Measurements from ENCODE around the gene LY86. TPM values are rescaled to one million over a fixed set of nuclear protein-coding genes. Genes with fewer than 3 reads are reported as not detected.
A peak's percentile ranks its signal among the peaks of the same experiment; 100 is the strongest.

The LY86 gene
- total and polyA plus RNA-seq, 10 of the 15 experiments (the other 5 are each of a cell fraction or from before 2014, with no cell fraction given): 68.2 to 457 (median 128) TPM

DNA sequence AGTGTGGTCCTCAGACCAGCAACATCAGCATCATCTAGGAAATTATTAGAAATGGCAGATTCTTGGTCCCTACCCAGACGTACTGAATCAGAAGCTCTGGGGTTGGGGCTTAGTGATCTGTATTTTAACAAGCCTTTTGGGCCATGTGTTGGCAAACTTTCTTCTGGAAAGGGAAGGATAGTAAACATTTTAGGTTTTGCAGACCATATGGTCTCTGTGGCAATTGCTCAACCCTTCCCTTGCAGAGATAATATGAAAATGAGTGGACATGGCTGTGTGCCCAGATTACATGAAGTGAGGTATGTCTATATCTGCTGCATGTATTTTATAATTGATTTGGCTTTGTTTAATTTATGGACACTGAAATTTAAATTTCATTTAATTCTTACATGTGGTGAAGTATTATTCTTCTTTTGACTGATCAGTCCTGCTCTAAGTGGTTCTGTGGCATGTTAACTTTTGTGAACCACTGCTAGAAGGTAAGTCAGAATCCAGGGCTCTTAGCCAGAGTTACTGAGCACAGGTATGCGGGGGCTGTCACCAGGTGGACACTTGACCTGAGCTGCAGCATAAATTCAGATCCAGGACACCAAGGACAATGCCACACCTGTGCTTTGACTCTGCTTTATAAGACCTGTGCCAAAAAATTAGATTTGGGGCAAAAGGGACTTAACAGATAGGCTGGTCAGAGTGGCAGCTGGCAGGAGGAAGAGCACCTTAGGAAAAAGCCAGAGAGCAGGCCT, 43.2 kb downstream of the LY86 start:
- no peaks in the 10 kb centered on the region for H4K20me1 ChIP-seq (ENCODE audit: control insufficient read depth, insufficient read depth)
- no peak overlapping the region for H3K9ac ChIP-seq (ENCODE audit: control insufficient read depth, insufficient read depth, low read length)
- FAIRE-seq (no peak), DNase-seq (ENCODE audit: low read depth, low spot score) (no peak), ATAC-seq (no peak)
- no peak overlapping the region for H3K4me3 ChIP-seq
- H3K27ac ChIP-seq (ENCODE audit: control insufficient read depth, insufficient read depth): no peak overlapping the region
- H3K79me2 ChIP-seq (ENCODE audit: control insufficient read depth, insufficient read depth, low read length): no peaks in the 10 kb centered on the region
- ChIA-PET POLR2A (no interaction called here), RAD21 (ENCODE audit: unreplicated experiment) (interaction anchor here (1.8 kb wide), 1 partner anchor 43 kb away, joined by 4 read pairs; the partner anchor contains the start of gene LY86), CTCF (interaction anchor here (0.6 kb wide), 1 partner anchor 27 kb away, joined by 3 read pairs; no protein-coding TSS in a partner anchor), SMC1A (ENCODE audit: uncharacterized antibody, unreplicated experiment) (interaction anchor here (1.3 to 1.7 kb wide), 5 partner anchors 21 to 46 kb away, joined by 3 to 5 read pairs (median 4); no protein-coding TSS in a partner anchor)
- H3K9me3 ChIP-seq (replicated peaks; ENCODE audit: control insufficient read depth, insufficient read depth, low read length): no peaks in the 10 kb centered on the region
- H3K36me3 ChIP-seq (ENCODE audit: control insufficient read depth in 2 of 2, insufficient read depth in 2 of 2, low read length in 1 of 2): peaks cover 2 to 9% of the 10 kb centered on the region in 2 experiments; a peak in 3 of 4 replicates
- BruUV-seq (replicated peaks): no TSS peak
- H3K4me1 ChIP-seq (ENCODE audit: control insufficient read depth, insufficient read depth, low read length): peaks cover 25% of the 10 kb centered on the region
- 93% methylated on average over 2 of the region's 2 CpGs for WGBS (ENCODE audit: insufficient coverage, insufficient replicate concordance, low lambda C conversion rate, missing lambda C conversion rate)
- intact Hi-C loops (cut with micrococcal nuclease; ENCODE audit: unreplicated experiment): no loop called here
- H2AFZ ChIP-seq (ENCODE audit: control insufficient read depth, low read depth, low read length): no peak overlapping the region
- H3K27me3 ChIP-seq (replicated peaks in 1 of 2; ENCODE audit: control insufficient read depth in 2 of 2, insufficient read depth in 2 of 2, low read length in 1 of 2): no peaks in the 10 kb centered on the region
- no peak overlapping the region for H3K4me2 ChIP-seq (ENCODE audit: control insufficient read depth, insufficient read depth)
- TF ChIP-seq TBL1XR1 (IDR thresholded peaks at IDR 0.05; ENCODE audit: low read depth, low read length) (no peak), YY1 (IDR thresholded peaks at IDR 0.05; ENCODE audit: low read depth, low read length) (no peak)
- in situ Hi-C loops (cut with MboI): no loop called here

- WGBS (ENCODE audit: insufficient coverage, insufficient replicate concordance, low lambda C conversion rate, missing lambda C conversion rate): 65% methylated on average over 6 of the region's 6 CpGs
- Histone ChIP-seq H3K27ac (ENCODE audit: control insufficient read depth, insufficient read depth) (peak overlapping the region; percentile 53), H4K20me1 (ENCODE audit: control insufficient read depth, insufficient read depth) (no peaks in the 10 kb centered on the region), H2AFZ (ENCODE audit: control insufficient read depth, low read depth, low read length) (no peak overlapping the region), H3K9me3 (replicated peaks; ENCODE audit: control insufficient read depth, insufficient read depth, low read length) (no peaks in the 10 kb centered on the region; the same call in 2 of the 3 replicates), H3K4me2 (ENCODE audit: control insufficient read depth, insufficient read depth) (no peak overlapping the region; the same call in 1 of the 2 replicates), H3K79me2 (ENCODE audit: control insufficient read depth, insufficient read depth, low read length) (no peaks in the 10 kb centered on the region), H3K4me3 (no peak overlapping the region), H3K27me3 (replicated peaks in 1 of 2; ENCODE audit: control insufficient read depth in 2 of 2, insufficient read depth in 2 of 2, low read length in 1 of 2) (no peaks in the 10 kb centered on the region), H3K4me1 (ENCODE audit: control insufficient read depth, insufficient read depth, low read length) (peaks cover 30% of the 10 kb centered on the region), H3K36me3 (ENCODE audit: control insufficient read depth in 2 of 2, insufficient read depth in 2 of 2, low read length in 1 of 2) (peaks cover 3 to 7% of the 10 kb centered on the region in 2 experiments; a peak in 3 of 4 replicates), H3K9ac (ENCODE audit: control insufficient read depth, insufficient read depth, low read length) (no peak overlapping the region)
- ChIA-PET RAD21 (ENCODE audit: unreplicated experiment) (interaction anchor here (1.0 to 1.2 kb wide), 2 partner anchors 23 to 26 kb away, joined by 3 read pairs; no protein-coding TSS in a partner anchor), CTCF (interaction anchor here (0.7 kb wide), 1 partner anchor 10 kb away, joined by 3 read pairs; no protein-coding TSS in a partner anchor), SMC1A (ENCODE audit: uncharacterized antibody, unreplicated experiment) (interaction anchor here (2.1 to 3.9 kb wide), 2 partner anchors 23 to 45 kb away, joined by 10 to 19 read pairs; partner anchors contain the start of gene LY86), POLR2A (interaction anchor here (0.5 to 1.5 kb wide), 4 partner anchors 26 to 483 kb away, joined by 3 read pairs; no protein-coding TSS in a partner anchor)
- in situ Hi-C loops (cut with MboI): no loop called here
- ATAC-seq: peak; percentile 28
- intact Hi-C loops (cut with micrococcal nuclease; ENCODE audit: unreplicated experiment): no loop called here
- DNase-seq (ENCODE audit: low read depth, low spot score): no peak
- BruUV-seq (replicated peaks): TSS peak; percentile 3
- no peak for FAIRE-seq
- TF ChIP-seq RUNX3 (IDR thresholded peaks at IDR 0.05; ENCODE audit: low read length) (peak; percentile 71), TCF3 (IDR thresholded peaks at IDR 0.05; ENCODE audit: borderline replicate concordance, insufficient read depth, low read depth, low read length) (no peak), MTA3 (IDR thresholded peaks at IDR 0.05; ENCODE audit: borderline replicate concordance, low read length) (no peak), MTA2 (IDR thresholded peaks at IDR 0.05; ENCODE audit: low read depth) (peak; percentile 47; the same call in 1 of the 2 replicates), NR2F1 (conservative IDR thresholded peaks at IDR 0.05) (peak; percentile 52; the same call in 1 of the 2 replicates), MEF2B (IDR thresholded peaks at IDR 0.05; ENCODE audit: partially characterized antibody, poor library complexity, severe bottlenecking) (no peak)
Measured at GRCh38 chr6:6633898-6634734, 45.6 kb downstream of the LY86 start.

All from GM12878 (cell line).